HEK293T (cell line): Measurements from ENCODE around the gene OOSP1.

Experiments
- CTCF ChIA-PET: fragments of 350-600 bp; formaldehyde crosslinking; extraction: SDS; loops from one replicate; lab custom pipeline; 2021; ENCODE audit warnings: antibody characterized with exemption, inconsistent platforms; lab: Yijun Ruan, JAX
- POLR2A ChIA-PET: fragments of 350-600 bp; formaldehyde crosslinking; extraction: SDS; loops from one replicate; lab custom pipeline; 2020; ENCODE audit warnings: antibody characterized with exemption, inconsistent platforms; lab: Yijun Ruan, JAX
- DNase-seq: peaks from one replicate; pipeline ENCODE4 v3.0.0; 2012; ENCODE audit warnings: mixed read lengths; ENCODE audit errors: extremely low spot score
- ARNT ChIP-seq: fragments of 450-650 bp; IDR thresholded peaks from 2 replicates; pipeline ENCODE4 v1.6.1; 2017; ENCODE audit warnings: mild to moderate bottlenecking
- BHLHE40 ChIP-seq: fragments of 450-650 bp; IDR thresholded peaks from 2 replicates; pipeline ENCODE4 v1.6.1; 2016; ENCODE audit warnings: mild to moderate bottlenecking, moderate library complexity, borderline replicate concordance
- CTBP1 ChIP-seq: fragments of 450-650 bp; IDR thresholded peaks from 2 replicates; pipeline ENCODE4 v1.6.1; 2016; ENCODE audit warnings: borderline replicate concordance
- ELF4 ChIP-seq: fragments of 450-650 bp; IDR thresholded peaks from 2 replicates; pipeline ENCODE4 v1.6.1; 2017; ENCODE audit warnings: antibody characterized with exemption
- FOXA1 ChIP-seq: fragments of 450-650 bp; IDR thresholded peaks from 2 replicates; pipeline ENCODE4 v1.6.1; 2016; ENCODE audit warnings: mild to moderate bottlenecking
- FOXK2 ChIP-seq: fragments of 450-650 bp; IDR thresholded peaks from 2 replicates; pipeline ENCODE4 v1.6.1; 2016; ENCODE audit warnings: mild to moderate bottlenecking
- FOXM1 ChIP-seq: fragments of 450-650 bp; IDR thresholded peaks from 2 replicates; pipeline ENCODE4 v1.6.1; 2017; ENCODE audit warnings: mild to moderate bottlenecking, borderline replicate concordance
- HDGF ChIP-seq: fragments of 450-650 bp; IDR thresholded peaks from 2 replicates; pipeline ENCODE4 v1.6.1; 2017; ENCODE audit warnings: antibody characterized with exemption, borderline replicate concordance
- L3MBTL2 ChIP-seq: fragments of 450-650 bp; conservative IDR thresholded peaks from 2 replicates; pipeline ENCODE4 v1.6.1; 2016; ENCODE audit warnings: mild to moderate bottlenecking
- LEF1 ChIP-seq: fragments of 450-650 bp; IDR thresholded peaks from 2 replicates; pipeline ENCODE4 v1.6.1; 2017; ENCODE audit warnings: mild to moderate bottlenecking, borderline replicate concordance
- NFRKB ChIP-seq: fragments of 450-650 bp; IDR thresholded peaks from 2 replicates; pipeline ENCODE4 v1.6.1; 2016; ENCODE audit warnings: mild to moderate bottlenecking, moderate library complexity
- PKNOX1 ChIP-seq: fragments of 450-650 bp; IDR thresholded peaks from 2 replicates; pipeline ENCODE4 v1.6.1; 2016
- SP1 ChIP-seq: fragments of 450-650 bp; IDR thresholded peaks from 2 replicates; pipeline ENCODE4 v1.6.1; 2017
- SUZ12 ChIP-seq: fragments of 450-650 bp; IDR thresholded peaks from 2 replicates; pipeline ENCODE4 v1.6.1; 2016; ENCODE audit warnings: mild to moderate bottlenecking
- TARDBP ChIP-seq: fragments of 450-650 bp; IDR thresholded peaks from 2 replicates; pipeline ENCODE4 v1.6.1; 2016
- ZNF384 ChIP-seq: fragments of 450-650 bp; IDR thresholded peaks from 2 replicates; pipeline ENCODE4 v1.6.1; 2016

Gene OOSP1

GRCh38 chr11:59938132-59938531 lies at the start of gene OOSP1:
Gene OOSP1, plus strand, starts transcription at chr11:59938432. Its CDS starts 23 bp downstream, at chr11:59938455.
- POLR2A ChIA-PET: no interaction called here
- TF ChIP-seq PKNOX1 (no peak), FOXA1 (no peak)
- CTCF ChIA-PET: no interaction called here
- DNase-seq: no peak

GRCh38 chr11:59891781-59892181 lies 46.5 kb upstream of the OOSP1 start:
- DNase-seq: no peak
- TF ChIP-seq BHLHE40 (no peak), FOXM1 (no peak), L3MBTL2 (no peak), ZNF384 (no peak), FOXA1 (no peak), CTBP1 (no peak), TARDBP (no peak), ARNT (no peak)
- POLR2A ChIA-PET: no interaction called here
- CTCF ChIA-PET: no interaction called here

GRCh38 chr11:59894616-59895015 lies 43.6 kb upstream of the OOSP1 start:
- no peak for DNase-seq
- CTCF ChIA-PET: no interaction called here
- TF ChIP-seq ELF4 (no peak), ZNF384 (no peak), TARDBP (no peak), FOXA1 (no peak), L3MBTL2 (no peak), PKNOX1 (no peak), SUZ12 (no peak), FOXK2 (no peak), CTBP1 (no peak), NFRKB (no peak), HDGF (no peak), ARNT (no peak), SP1 (no peak), LEF1 (no peak), BHLHE40 (no peak), FOXM1 (no peak)
- POLR2A ChIA-PET: no interaction called here

- DNase-seq: no peak
- ChIA-PET POLR2A (no interaction called here), CTCF (no interaction called here)
- no peak for TF ChIP-seq FOXK2
- no peak for TF ChIP-seq SP1
Observed at GRCh38 chr11:59898046-59898445, 40.2 kb upstream of the OOSP1 start.

- ChIA-PET POLR2A (no interaction called here), CTCF (no interaction called here)
- TF ChIP-seq ZNF384: no peak
- no peak for TF ChIP-seq TARDBP
- TF ChIP-seq BHLHE40: no peak
- TF ChIP-seq ARNT: no peak
- TF ChIP-seq FOXK2: no peak
- no peak for TF ChIP-seq SUZ12
- no peak for TF ChIP-seq ELF4
- no peak for TF ChIP-seq PKNOX1
- no peak for TF ChIP-seq FOXM1
- no peak for TF ChIP-seq NFRKB
- TF ChIP-seq HDGF: no peak
- no peak for TF ChIP-seq CTBP1
- TF ChIP-seq LEF1: no peak
- TF ChIP-seq FOXA1: no peak
- no peak for TF ChIP-seq L3MBTL2
- no peak for TF ChIP-seq SP1
- no peak for DNase-seq
Observed at GRCh38 chr11:59898650-59899049, 39.6 kb upstream of the OOSP1 start.

GRCh38 chr11:59899532-59899931 lies 38.7 kb upstream of the OOSP1 start:
- POLR2A ChIA-PET: no interaction called here
- TF ChIP-seq PKNOX1: no peak
- no peak for TF ChIP-seq NFRKB
- TF ChIP-seq ARNT: no peak
- no peak for TF ChIP-seq CTBP1
- no peak for TF ChIP-seq BHLHE40
- no peak for TF ChIP-seq FOXA1
- TF ChIP-seq SUZ12: no peak
- no peak for TF ChIP-seq HDGF
- no peak for TF ChIP-seq FOXM1
- TF ChIP-seq TARDBP: no peak
- CTCF ChIA-PET: no interaction called here
- DNase-seq: no peak
